Posterior vena cava (tissue), 2 donors: ENCODE data around the gene EZR. TPM values are rescaled to one million over a fixed set of nuclear protein-coding genes. Genes with fewer than 3 reads are reported as not detected.
"Not testable (repeated sequence)": the region's sequence is repeated elsewhere in the genome, so short reads cannot be mapped to it uniquely, and the experiment has no call there.

ENCODE experiments used
- DNase-seq: peaks from one replicate; pipeline ENCODE4 v3.0.0-alpha.2; 2020; ENCODE audit warnings: low spot score
- intact Hi-C, 2 donors: fragments of 100-400 bp; cut with DNase I; formaldehyde crosslinking; loops; one replicate each; pipeline versions ENCODE4 v1.14.1 to v1.14.2; 2022 to 2023
- total RNA-seq, 2 donors: library from RNA; stranded (reverse); fragmentation: NEBNext Ultra II Directional; extraction: Animal tissue kit (Norgen Biotek cat#: 25700); gene quantifications; one replicate each; pipeline ENCODE4 v1.2.1, GENCODE V29; 2021
- donor health status: DM: yes; HTN: yes; CAD: no.
- donor health status: DM: yes; HTN: yes; CAD: no.

The EZR gene
- total RNA-seq, 2 donors from 2014 or later: 65.1 to 71.7 TPM

- intact Hi-C loops: no loop called here
- DNase-seq: no peak
Observed at GRCh38 chr6:158825038-158825950, 6.1 kb upstream of the EZR start.

- DNase-seq, intact Hi-C loops: not testable (repeated sequence)
Observed at GRCh38 chr6:158823616-158824015, 4.4 kb upstream of the EZR start.

DNA sequence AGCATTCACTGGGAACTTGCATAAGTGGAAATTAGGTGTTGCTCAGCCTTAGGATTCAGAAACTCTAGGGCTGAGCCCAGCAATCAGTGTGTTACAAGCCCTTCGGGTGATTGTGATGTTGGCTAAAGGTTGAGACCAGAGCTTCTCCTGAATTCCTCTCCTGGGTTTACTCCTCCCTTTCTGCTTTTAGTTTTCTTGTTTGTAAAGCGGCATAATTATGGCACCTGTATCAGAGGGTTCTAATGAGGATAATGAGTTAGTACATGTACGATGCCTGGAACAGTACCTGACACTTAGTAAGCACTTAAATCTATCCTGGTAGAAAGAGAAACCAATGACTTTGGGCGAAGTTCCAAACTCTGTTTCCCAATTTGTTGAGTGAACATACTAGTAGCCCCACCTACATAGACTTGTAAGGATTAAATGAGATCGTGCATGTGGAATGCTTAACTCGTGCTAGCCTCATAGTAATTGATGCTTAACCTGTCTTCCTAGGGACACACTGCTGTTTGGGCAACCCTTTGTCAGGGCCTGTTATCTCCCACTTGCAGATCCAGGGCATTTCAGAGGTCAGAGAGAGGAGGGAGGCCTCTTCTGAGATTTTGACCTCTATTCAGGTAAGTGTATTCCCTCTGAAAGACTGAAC is 932 bp upstream of the EZR start:
- intact Hi-C loops: loop anchor here in 1 of 2 donors (10.0 kb wide), 1 partner anchor 115 kb away; no protein-coding TSS in a partner anchor
- no peak for DNase-seq

- peak; percentile 92 for DNase-seq
- intact Hi-C loops: loop anchor here in 1 of 2 donors (10.0 kb wide), 1 partner anchor 114 kb away; no protein-coding TSS in a partner anchor
Observed at GRCh38 chr6:158818581-158819212, 471 bp downstream of the EZR start.

DNA sequence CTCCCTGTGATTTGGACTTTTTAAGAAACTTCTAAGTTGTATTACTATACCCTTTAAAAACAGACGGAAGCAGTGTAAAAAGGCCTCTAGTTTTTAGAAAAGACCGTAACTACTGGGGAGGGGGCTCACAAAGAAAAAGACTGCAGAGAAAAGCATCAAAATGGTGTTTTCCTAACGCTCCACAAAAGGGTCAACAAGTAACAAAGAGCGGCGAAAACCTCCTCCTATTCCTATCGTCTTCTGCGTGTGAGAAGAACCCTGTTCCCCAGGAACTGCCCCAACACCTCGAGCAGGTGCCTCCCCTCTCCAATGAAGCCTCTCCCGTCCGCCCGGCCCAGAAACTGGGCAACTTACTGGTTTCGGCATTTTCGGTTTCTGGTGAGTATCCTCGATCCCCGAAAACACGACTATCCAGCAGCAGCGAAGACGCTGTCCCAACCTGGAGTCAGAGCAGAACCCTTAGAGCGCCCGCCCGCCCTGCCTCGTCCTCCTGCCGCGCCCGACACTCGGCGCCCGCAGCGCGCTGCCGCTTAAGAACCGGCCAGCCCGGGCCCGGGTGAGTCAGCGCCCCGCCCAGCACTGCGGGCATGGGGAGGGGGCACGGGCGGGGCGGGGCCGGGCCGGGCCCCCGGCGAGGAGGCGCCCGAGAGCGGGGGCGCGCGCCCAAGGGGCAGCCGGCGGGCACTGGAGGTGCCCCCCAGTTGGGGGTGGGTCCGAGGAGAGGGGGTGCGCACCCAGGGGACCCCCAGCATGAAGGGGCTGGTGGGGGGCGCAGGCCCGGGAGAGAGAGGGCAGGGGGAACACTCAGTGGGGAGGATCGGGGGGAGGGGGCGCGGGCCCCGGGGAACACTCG is 1.2 kb downstream of the EZR start:
- intact Hi-C loops: loop anchor here in 1 of 2 donors (10.0 kb wide), 1 partner anchor 113 kb away; no protein-coding TSS in a partner anchor
- peak; percentile 94 for DNase-seq

DNA sequence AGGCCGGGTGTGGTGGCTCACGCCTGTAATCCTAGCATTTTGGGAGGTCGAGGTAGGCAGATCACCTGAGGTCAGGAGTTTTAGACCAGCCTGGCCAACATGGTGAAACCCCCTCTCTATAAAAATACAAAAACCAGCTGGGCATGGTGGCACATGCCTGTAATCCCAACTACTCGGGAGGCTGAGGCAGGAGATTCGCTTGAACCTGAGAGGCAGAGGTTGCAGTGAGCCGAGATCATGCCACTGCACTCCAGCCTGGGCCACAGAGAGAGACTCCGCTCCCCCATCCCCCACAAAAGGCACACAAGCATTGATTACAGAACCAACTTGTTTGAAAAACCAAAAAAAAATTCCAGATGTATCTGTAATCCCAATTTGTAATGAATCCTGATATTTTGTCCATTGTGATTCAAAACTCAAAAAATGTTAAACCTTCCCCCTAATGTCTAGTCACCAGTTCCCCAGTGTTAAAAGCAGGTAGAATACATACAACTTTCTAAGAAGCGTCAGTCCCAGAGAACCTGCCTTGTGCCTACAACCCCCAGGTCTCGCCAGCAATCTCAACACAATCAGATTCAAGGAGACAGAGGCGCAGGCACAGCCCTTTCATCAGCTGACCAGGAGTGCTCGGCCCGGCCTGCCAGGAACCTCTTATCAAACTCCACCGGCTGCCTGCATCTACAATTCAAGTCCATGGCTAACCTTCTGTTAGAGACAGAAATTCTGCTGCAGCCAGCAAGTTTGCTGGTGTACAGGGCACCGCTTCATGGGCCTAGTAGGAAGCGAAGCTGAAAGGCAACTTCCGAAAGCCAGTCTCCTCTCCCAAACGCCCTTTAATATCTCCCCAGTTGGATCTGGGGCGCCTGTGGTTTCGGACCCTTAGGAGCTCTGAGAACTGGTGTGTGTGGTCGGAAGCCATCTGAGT is 2.1 kb downstream of the EZR start:
- DNase-seq: no peak
- intact Hi-C loops: loop anchor here in 1 of 2 donors (10.0 kb wide), 1 partner anchor 112 kb away; no protein-coding TSS in a partner anchor

DNA sequence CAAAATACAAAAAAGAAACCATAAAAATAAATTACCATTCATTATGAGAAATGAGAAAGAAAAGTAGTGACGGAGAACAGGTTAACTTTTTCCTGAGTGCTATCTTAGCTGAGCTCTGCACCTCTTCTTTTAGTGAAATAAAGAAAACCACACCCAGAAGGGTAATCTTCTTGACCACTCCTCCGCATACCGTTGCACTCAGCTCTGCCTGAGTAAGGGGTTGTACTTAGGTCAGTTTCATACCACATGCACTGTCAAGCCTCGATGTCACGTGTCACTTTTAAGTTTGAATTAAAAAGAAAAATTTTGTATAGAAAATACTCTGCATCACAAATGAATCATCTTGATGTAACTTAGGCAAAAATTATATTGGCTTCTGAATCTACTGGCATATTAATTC is 2.8 kb downstream of the EZR start:
- DNase-seq: no peak
- intact Hi-C loops: loop anchor here in 1 of 2 donors (10.0 kb wide), 1 partner anchor 112 kb away; no protein-coding TSS in a partner anchor

GRCh38 chr6:158815907-158816306 is 3.3 kb downstream of the EZR start:
- intact Hi-C loops: loop anchor here in 1 of 2 donors (10.0 kb wide), 1 partner anchor 111 kb away; no protein-coding TSS in a partner anchor
- DNase-seq: no peak

GRCh38 chr6:158815379-158815724 is 3.8 kb downstream of the EZR start:
- DNase-seq: no peak
- intact Hi-C loops: loop anchor here in 1 of 2 donors (10.0 kb wide), 1 partner anchor 111 kb away; no protein-coding TSS in a partner anchor

- intact Hi-C loops: loop anchor here in 1 of 2 donors (10.0 kb wide), 1 partner anchor 108 kb away; no protein-coding TSS in a partner anchor
- DNase-seq: no peak
Observed at GRCh38 chr6:158813032-158813431, 6.1 kb downstream of the EZR start.

- DNase-seq: no peak
- intact Hi-C loops: loop anchor here in 1 of 2 donors (10.0 kb wide), 1 partner anchor 108 kb away; no protein-coding TSS in a partner anchor
Observed at GRCh38 chr6:158812611-158813010, 6.6 kb downstream of the EZR start.

- intact Hi-C loops: loop anchor here in 1 of 2 donors (10.0 kb wide), 1 partner anchor 106 kb away; no protein-coding TSS in a partner anchor
Observed at GRCh38 chr6:158810155-158811095, 8.7 kb downstream of the EZR start.

GRCh38 chr6:158808941-158809678 is 10.1 kb downstream of the EZR start:
- intact Hi-C loops: no loop called here
- DNase-seq: no peak

More at GRCh38 chr6:158810155-158811095, 8.7 kb downstream of the EZR start:
- no peak for DNase-seq

- DNase-seq: no peak
- intact Hi-C loops: no loop called here
Observed at GRCh38 chr6:158808442-158808833, 10.7 kb downstream of the EZR start.

DNA sequence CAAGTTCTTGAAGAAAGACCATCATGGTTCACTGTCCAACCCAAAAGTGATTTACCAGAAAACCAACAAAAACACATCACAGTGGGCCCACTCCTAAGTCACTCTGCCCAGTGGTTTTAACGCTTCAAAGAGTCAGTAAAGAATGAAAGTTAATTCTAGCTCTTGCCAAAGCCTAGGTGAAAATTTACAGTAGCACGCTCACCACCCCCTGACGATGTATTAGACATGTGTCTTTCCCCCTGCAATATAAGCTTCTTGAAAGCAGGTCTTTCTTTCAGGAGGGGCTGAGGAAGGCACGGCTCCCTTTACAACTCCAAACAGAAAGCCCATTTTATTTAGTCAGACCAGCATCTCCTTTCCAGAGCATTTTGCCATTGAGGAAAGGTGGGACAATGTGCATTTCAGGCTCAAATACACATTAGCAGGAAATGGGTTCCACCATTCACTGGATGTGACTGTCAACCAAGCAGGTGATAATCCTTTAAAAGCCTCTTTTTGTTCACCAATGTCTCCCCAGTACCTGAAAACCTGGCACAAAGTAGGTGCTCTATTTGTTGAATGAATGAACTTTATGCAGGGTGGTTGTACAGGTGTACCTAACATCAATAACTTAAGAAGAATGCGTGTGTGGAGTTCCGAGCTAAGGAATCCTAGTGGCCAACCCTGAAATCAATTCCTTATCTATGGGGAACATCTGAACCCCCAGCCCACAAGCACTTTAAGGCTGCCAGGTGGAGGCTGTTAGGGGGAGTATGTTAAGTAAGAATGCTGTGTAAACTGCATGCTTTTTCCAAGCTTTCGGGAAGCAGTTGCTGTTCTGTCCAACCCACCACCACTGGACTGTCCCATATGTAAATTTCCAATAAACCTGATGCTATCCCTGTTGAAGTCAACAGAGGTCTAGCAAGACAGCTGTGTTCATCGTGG is 11.4 kb downstream of the EZR start:
- no peak for DNase-seq
- intact Hi-C loops: no loop called here
